ENCODE results near the gene RCAN1. TPM values are rescaled to one million over a fixed set of nuclear protein-coding genes. Genes with fewer than 3 reads are reported as not detected.

The RCAN1 gene
- total RNA-seq, 1 experiment from 2014 or later, result 9.7 TPM

DNA sequence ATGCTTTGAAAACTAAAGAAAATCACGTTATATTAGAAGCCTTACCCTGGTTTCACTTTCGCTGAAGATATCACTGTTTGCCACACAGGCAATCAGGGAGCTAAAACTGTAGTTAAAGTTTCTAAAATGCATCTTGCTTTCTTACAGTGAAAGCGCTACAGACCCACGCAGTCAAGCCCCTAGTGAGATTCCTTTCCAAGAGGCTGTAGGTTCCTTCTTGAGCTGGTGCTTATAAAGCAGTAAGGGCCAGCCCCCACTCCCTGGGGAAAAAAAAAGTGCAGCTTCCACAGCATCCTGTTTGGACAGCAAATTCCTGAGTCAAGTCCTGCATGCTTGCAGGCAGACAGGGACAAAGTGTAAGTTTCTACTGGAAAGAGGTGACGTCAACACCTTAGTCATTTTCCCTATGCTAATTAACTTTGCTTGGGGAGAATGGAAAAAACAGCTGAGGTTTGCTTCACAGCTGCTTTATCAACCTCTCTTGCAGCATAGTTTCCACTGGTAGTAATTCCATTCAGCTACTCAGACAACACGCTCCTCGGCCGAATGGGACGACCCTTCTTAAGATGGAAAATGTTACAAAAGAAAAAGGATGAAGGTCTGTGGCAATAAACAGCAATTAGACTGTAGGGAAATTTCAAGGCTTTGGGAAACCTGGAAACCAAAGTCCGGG is 88.2 kb downstream of the RCAN1 start (continued):
- TF ChIP-seq, protein P1, sequence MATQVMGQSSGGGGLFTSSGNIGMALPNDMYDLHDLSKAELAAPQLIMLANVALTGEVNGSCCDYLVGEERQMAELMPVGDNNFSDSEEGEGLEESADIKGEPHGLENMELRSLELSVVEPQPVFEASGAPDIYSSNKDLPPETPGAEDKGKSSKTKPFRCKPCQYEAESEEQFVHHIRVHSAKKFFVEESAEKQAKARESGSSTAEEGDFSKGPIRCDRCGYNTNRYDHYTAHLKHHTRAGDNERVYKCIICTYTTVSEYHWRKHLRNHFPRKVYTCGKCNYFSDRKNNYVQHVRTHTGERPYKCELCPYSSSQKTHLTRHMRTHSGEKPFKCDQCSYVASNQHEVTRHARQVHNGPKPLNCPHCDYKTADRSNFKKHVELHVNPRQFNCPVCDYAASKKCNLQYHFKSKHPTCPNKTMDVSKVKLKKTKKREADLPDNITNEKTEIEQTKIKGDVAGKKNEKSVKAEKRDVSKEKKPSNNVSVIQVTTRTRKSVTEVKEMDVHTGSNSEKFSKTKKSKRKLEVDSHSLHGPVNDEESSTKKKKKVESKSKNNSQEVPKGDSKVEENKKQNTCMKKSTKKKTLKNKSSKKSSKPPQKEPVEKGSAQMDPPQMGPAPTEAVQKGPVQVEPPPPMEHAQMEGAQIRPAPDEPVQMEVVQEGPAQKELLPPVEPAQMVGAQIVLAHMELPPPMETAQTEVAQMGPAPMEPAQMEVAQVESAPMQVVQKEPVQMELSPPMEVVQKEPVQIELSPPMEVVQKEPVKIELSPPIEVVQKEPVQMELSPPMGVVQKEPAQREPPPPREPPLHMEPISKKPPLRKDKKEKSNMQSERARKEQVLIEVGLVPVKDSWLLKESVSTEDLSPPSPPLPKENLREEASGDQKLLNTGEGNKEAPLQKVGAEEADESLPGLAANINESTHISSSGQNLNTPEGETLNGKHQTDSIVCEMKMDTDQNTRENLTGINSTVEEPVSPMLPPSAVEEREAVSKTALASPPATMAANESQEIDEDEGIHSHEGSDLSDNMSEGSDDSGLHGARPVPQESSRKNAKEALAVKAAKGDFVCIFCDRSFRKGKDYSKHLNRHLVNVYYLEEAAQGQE (IDR thresholded peaks at IDR 0.05; ENCODE audit: low read depth), result no peak
- TF ChIP-seq POLR2AphosphoS5 (IDR thresholded peaks at IDR 0.05; ENCODE audit: low read depth, low read length), result peak; percentile 26; the same call in 1 of the 2 replicates
- TF ChIP-seq, protein P2, sequence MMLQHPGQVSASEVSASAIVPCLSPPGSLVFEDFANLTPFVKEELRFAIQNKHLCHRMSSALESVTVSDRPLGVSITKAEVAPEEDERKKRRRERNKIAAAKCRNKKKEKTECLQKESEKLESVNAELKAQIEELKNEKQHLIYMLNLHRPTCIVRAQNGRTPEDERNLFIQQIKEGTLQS (IDR thresholded peaks at IDR 0.05), result peak; percentile 69; the same call in 1 of the 2 replicates

DNA sequence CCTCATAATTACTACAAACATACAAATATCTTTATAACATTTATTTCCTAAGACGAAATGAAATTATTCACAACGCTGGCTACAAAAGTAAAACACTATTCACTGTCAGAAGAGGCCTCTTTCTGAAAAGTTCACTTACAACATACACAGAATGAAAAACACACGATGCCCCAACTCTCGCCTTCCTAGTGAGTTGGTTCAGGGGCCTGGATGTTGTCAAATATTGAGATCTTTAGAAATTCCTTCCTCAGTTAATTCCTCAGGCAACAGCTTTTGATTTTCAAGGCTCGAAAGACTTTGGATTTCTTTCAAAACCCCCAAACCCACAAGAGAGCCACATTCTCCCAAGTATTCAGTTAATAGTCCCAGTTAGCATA is 88.7 kb downstream of the RCAN1 start:
- peaks cover 10 to 26% of the 10 kb centered on the region in 2 experiments for H3K4me1 ChIP-seq (ENCODE audit: control insufficient read depth in 1 of 2, insufficient read depth in 2 of 2, low read length in 2 of 2)
- no peak overlapping the region for H3K27ac ChIP-seq (ENCODE audit: low read depth, low read length)
- no peaks in the 10 kb centered on the region for H4K20me1 ChIP-seq (ENCODE audit: insufficient read depth)
- DNase-seq (ENCODE audit: low read depth, low spot score) (no peak), ATAC-seq (no peak)
- H3K9ac ChIP-seq (ENCODE audit: low read length), result peak overlapping the region; percentile 34
- no TSS peak for BruUV-seq (replicated peaks)
- ChIA-PET RAD21 (ENCODE audit: low non-redundant PET in 1 of 2, low total read pairs in 2 of 2, uncharacterized antibody in 2 of 2, unreplicated experiment in 2 of 2) (no interaction called here), POLR2A (interaction anchor here (0.6 kb wide), 1 partner anchor 13 kb away, joined by 3 read pairs; no protein-coding TSS in a partner anchor), CTCF (interaction anchor here (1.2 to 1.6 kb wide), 3 partner anchors 9 to 18 kb away, joined by 3 to 4 read pairs (median 4); no protein-coding TSS in a partner anchor)
- peak overlapping the region; percentile 56 for H3K4me2 ChIP-seq (ENCODE audit: low read length)
- H3K4me3 ChIP-seq (replicated peaks in 1 of 2; ENCODE audit: low read depth in 1 of 2, low read length in 2 of 2), result no peak overlapping the region
- no peaks in the 10 kb centered on the region for H3K9me3 ChIP-seq (ENCODE audit: control insufficient read depth in 1 of 2, insufficient read depth in 1 of 2, low read depth in 1 of 2, low read length in 2 of 2)
- H3K9me2 ChIP-seq (ENCODE audit: insufficient read depth), result no peaks in the 10 kb centered on the region
- intact Hi-C loops (cut with micrococcal nuclease), result no loop called here
- H2AFZ ChIP-seq (ENCODE audit: low read depth, low read length, poor library complexity, severe bottlenecking), result no peak overlapping the region
- H3K36me3 ChIP-seq (ENCODE audit: control insufficient read depth in 1 of 2, insufficient read depth in 2 of 2, low read length in 2 of 2), result no peaks in the 10 kb centered on the region
- no peaks in the 10 kb centered on the region for H3K79me2 ChIP-seq (ENCODE audit: insufficient read depth, low read length)
- H3K27me3 ChIP-seq (ENCODE audit: insufficient read depth, low read length), result no peaks in the 10 kb centered on the region
- TF ChIP-seq SIN3A (IDR thresholded peaks at IDR 0.05; ENCODE audit: low read depth) (no peak), EZH2 (IDR thresholded peaks at IDR 0.05) (no peak), POLR2A (IDR thresholded peaks at IDR 0.05; ENCODE audit: borderline replicate concordance, extremely low read depth, insufficient read depth, insufficient read length) (no peak), EZH2phosphoT487 (IDR thresholded peaks at IDR 0.05; ENCODE audit: borderline replicate concordance) (no peak), FOSL1 (IDR thresholded peaks at IDR 0.05; ENCODE audit: low read depth) (no peak), RAD21 (IDR thresholded peaks at IDR 0.05; ENCODE audit: low read depth) (no peak)
- TF ChIP-seq, protein P3, sequence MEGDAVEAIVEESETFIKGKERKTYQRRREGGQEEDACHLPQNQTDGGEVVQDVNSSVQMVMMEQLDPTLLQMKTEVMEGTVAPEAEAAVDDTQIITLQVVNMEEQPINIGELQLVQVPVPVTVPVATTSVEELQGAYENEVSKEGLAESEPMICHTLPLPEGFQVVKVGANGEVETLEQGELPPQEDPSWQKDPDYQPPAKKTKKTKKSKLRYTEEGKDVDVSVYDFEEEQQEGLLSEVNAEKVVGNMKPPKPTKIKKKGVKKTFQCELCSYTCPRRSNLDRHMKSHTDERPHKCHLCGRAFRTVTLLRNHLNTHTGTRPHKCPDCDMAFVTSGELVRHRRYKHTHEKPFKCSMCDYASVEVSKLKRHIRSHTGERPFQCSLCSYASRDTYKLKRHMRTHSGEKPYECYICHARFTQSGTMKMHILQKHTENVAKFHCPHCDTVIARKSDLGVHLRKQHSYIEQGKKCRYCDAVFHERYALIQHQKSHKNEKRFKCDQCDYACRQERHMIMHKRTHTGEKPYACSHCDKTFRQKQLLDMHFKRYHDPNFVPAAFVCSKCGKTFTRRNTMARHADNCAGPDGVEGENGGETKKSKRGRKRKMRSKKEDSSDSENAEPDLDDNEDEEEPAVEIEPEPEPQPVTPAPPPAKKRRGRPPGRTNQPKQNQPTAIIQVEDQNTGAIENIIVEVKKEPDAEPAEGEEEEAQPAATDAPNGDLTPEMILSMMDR (IDR thresholded peaks at IDR 0.05 in 2 of 3, conservative IDR thresholded peaks at IDR 0.05 in 1 of 3; ENCODE audit: borderline replicate concordance in 1 of 3, insufficient read depth in 1 of 3, low read depth in 2 of 3, low read length in 2 of 3), result no peak
- TF ChIP-seq, protein P4, sequence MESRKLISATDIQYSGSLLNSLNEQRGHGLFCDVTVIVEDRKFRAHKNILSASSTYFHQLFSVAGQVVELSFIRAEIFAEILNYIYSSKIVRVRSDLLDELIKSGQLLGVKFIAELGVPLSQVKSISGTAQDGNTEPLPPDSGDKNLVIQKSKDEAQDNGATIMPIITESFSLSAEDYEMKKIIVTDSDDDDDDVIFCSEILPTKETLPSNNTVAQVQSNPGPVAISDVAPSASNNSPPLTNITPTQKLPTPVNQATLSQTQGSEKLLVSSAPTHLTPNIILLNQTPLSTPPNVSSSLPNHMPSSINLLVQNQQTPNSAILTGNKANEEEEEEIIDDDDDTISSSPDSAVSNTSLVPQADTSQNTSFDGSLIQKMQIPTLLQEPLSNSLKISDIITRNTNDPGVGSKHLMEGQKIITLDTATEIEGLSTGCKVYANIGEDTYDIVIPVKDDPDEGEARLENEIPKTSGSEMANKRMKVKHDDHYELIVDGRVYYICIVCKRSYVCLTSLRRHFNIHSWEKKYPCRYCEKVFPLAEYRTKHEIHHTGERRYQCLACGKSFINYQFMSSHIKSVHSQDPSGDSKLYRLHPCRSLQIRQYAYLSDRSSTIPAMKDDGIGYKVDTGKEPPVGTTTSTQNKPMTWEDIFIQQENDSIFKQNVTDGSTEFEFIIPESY (IDR thresholded peaks at IDR 0.05; ENCODE audit: extremely low read depth, insufficient replicate concordance, low read length), result no peak
- TF ChIP-seq, protein P2 (IDR thresholded peaks at IDR 0.05), result no peak
